IPS DF 6.9 (cell line): ENCODE data around the gene TLR10.
"Not testable (repeated sequence)": the region's sequence is repeated elsewhere in the genome, so short reads cannot be mapped to it uniquely, and the experiment has no call there.

ENCODE experiments used
- DNase-seq: peaks from one replicate; pipeline ENCODE4 v3.0.0-alpha.2; 2013; ENCODE audit warnings: low read depth, low spot score
- H3K27ac ChIP-seq: one replicate; pipeline ENCODE4 v1.5.1; 2013; ENCODE audit warnings: low read length, control low read depth
- H3K27me3 ChIP-seq: 2 replicates; pipeline ENCODE4 v1.6.1; 2013; ENCODE audit warnings: mild to moderate bottlenecking, low read length; ENCODE audit not compliant: control insufficient read depth, insufficient read depth
- H3K36me3 ChIP-seq: 2 replicates; pipeline ENCODE4 v1.6.1; 2013; ENCODE audit warnings: low read length; ENCODE audit not compliant: control insufficient read depth, insufficient read depth
- H3K4me1 ChIP-seq: 2 replicates; pipeline ENCODE4 v1.6.1; 2013; ENCODE audit warnings: low read length; ENCODE audit not compliant: control insufficient read depth, insufficient read depth
- H3K4me3 ChIP-seq: 2 replicates; pipeline ENCODE4 v1.5.1; 2013; ENCODE audit warnings: mild to moderate bottlenecking, low read length
- H3K9me3 ChIP-seq: 2 replicates; pipeline ENCODE4 v1.6.1; 2013; ENCODE audit warnings: low read length, inconsistent platforms; ENCODE audit not compliant: control insufficient read depth, insufficient read depth
- WGBS: extraction: QIAGEN DNeasy Blood & Tissue Kit; methylation state at CpG from one replicate; pipeline ENCODE4 v1.1.7; 2013; ENCODE audit warnings: mixed read lengths, missing lambda C conversion rate; ENCODE audit not compliant: insufficient read length, insufficient coverage; 5-methylcytosine and 5-hydroxymethylcytosine counted together

TLR10 gene

DNA sequence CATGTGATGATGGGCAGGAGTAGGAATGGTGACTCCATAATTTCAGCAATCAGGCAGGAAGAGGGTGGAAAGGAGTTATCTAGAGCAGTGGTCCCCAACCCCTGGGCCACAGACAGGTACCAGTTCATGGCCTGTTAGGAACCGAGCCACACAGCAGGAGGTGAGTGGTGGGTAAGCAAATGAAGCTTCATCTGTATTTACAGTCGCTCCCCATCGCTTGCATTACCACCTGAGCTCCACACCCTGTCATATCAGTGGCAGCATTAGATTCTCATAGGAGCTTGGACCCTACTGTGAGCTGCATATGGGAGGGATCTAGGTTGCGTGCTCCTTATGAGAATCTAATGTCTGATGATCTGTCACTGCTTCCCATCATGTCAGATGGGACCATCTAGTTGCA is 1.4 kb upstream of the TLR10 start:
- DNase-seq = no peak
- no CpG with 5 or more reads among the region's 4 CpGs for WGBS
- H3K4me1 ChIP-seq = no peaks in the 10 kb centered on the region

GRCh38 chr4:38783109-38783460 is 295 bp upstream of the TLR10 start:
- WGBS = no CpG with 5 or more reads among the region's 8 CpGs
- Histone ChIP-seq H3K36me3 (no peaks in the 10 kb centered on the region), H3K4me1 (no peaks in the 10 kb centered on the region), H3K27ac (no peak overlapping the region), H3K4me3 (no peak overlapping the region), H3K27me3 (no peaks in the 10 kb centered on the region), H3K9me3 (no peaks in the 10 kb centered on the region)
- DNase-seq = no peak

More for the DNA sequence above, 1.4 kb upstream of the TLR10 start:
- Histone ChIP-seq H3K4me3 (no peak overlapping the region), H3K9me3 (no peaks in the 10 kb centered on the region), H3K27me3 (no peaks in the 10 kb centered on the region), H3K36me3 (no peaks in the 10 kb centered on the region), H3K27ac (no peak overlapping the region)

GRCh38 chr4:38781854-38782261 is 932 bp downstream of the TLR10 start:
- Histone ChIP-seq H3K4me1 (no peaks in the 10 kb centered on the region), H3K36me3 (no peaks in the 10 kb centered on the region), H3K9me3 (no peaks in the 10 kb centered on the region), H3K4me3 (no peak overlapping the region), H3K27ac (no peak overlapping the region), H3K27me3 (no peaks in the 10 kb centered on the region)
- no CpG with 5 or more reads among the region's 4 CpGs for WGBS
- no peak for DNase-seq

- Histone ChIP-seq H3K4me1 (no peaks in the 10 kb centered on the region), H3K27ac (no peak overlapping the region)
Observed at GRCh38 chr4:38780833-38781484, 1.8 kb downstream of the TLR10 start.

DNA sequence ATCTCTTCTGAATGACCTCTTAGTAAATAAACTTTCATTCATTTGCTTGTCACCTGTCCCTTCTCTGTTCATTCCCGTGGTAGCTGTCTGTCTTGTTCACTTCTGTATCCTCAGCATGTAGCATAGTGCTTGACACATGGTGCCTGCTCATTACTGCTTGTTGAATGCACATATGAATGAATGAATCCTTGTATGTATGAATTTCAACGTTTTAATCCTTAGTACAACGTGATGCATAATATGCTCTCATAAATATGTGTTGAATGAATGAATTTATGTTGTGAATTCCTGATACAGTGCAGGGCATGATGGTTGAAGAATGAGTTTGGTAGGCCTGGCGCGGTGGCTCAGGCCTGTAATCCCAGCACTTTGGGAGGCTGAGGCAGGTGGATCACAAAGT is 3.0 kb downstream of the TLR10 start:
- DNase-seq = no peak
- H3K27ac ChIP-seq = no peak overlapping the region
- whole genome bisulfite sequencing = no CpG with 5 or more reads among the region's 5 CpGs
- H3K36me3 ChIP-seq = no peaks in the 10 kb centered on the region
- H3K27me3 ChIP-seq = no peaks in the 10 kb centered on the region
- H3K4me3 ChIP-seq = no peak overlapping the region
- H3K4me1 ChIP-seq = no peaks in the 10 kb centered on the region
- H3K9me3 ChIP-seq = no peaks in the 10 kb centered on the region

More at GRCh38 chr4:38780833-38781484, 1.8 kb downstream of the TLR10 start:
- no CpG with 5 or more reads among the region's 4 CpGs for WGBS
- Histone ChIP-seq H3K9me3 (no peaks in the 10 kb centered on the region), H3K4me3 (no peak overlapping the region), H3K27me3 (no peaks in the 10 kb centered on the region), H3K36me3 (no peaks in the 10 kb centered on the region)
- no peak for DNase-seq

DNA sequence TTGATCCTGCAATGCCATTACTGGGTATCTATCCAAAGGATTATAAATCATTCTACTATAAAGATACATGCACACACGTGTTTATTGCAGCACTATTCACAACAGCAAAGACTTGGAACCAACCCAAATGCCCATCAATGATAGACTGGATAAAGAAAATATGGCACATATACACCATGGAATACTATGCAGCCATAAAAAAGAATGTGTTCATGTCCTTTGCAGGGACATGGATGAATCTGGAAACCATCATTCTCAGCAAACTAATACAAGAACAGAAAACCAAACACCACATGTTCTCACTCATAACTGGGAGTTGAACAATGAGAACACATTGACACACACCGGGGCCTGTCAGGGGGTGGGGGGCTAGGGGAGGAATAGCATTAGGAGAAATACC is 4.9 kb downstream of the TLR10 start:
- H3K36me3 ChIP-seq, H3K4me3 ChIP-seq, H3K4me1 ChIP-seq, H3K27me3 ChIP-seq, H3K27ac ChIP-seq, H3K9me3 ChIP-seq, DNase-seq: not testable (repeated sequence)
- WGBS = no CpG with 5 or more reads among the region's 2 CpGs

DNA sequence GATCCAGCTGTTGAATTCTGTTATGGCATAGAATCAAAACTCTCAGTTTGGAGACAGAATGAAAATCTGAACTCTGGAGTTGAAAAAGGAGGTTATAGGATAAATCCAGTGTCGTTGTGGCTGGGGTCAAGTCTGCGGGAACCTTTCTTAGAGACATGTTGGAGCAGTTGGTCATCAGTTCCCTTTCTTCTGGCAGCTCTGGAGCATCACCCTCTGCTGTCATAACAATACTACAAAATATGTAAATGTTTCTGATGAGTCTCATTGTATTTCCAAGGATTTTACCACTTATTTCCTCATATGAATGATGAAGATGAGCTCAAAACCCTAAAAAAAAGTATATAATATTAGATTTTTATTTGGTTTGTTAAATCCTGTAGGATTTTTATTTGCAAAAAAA is 7.5 kb downstream of the TLR10 start:
- Histone ChIP-seq H3K4me3 (no peak overlapping the region), H3K36me3 (no peaks in the 10 kb centered on the region), H3K4me1 (no peaks in the 10 kb centered on the region), H3K27me3 (no peaks in the 10 kb centered on the region), H3K27ac (no peak overlapping the region), H3K9me3 (no peaks in the 10 kb centered on the region)
- DNase-seq = no peak
- WGBS = no CpG with 5 or more reads among the region's 2 CpGs

DNA sequence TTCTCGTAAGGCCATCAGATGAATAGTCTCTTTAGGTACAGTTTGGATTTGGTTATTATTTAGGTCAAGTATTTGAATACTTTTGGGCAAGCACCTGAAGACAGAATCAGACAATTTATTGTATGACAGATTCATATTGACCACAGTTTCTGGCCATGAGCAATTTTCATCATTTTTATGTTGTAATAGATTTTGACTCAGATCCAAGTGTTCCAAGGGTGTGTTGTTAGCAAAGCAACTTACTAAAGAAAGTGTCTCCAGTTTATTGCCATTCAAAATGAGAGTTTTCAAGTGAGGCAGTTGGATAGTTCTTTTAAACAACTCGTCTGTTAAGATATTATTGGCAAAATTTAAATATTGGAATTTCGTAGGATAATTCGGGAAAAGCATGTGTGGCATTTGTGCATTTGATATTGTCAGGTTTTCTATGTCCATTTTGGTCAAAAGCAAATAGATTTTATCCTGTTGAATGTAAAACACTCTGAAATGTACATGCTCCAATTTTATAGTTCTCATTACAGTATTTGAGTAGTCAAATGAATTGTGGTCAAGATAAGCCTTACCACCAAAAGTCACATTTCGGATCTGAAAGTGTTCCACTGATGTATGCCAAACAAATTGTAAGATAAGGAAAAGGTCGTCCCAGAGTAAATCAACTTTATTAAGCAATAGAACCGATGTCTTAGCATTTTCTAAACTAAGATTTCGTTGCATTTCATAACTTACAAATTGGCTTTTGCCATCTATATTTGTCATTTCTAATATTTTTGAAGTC is 8.4 kb downstream of the TLR10 start:
- no peaks in the 10 kb centered on the region for H3K9me3 ChIP-seq
- H3K36me3 ChIP-seq = no peaks in the 10 kb centered on the region
- no peaks in the 10 kb centered on the region for H3K4me1 ChIP-seq
- no peaks in the 10 kb centered on the region for H3K27me3 ChIP-seq
- DNase-seq = no peak
- no peak overlapping the region for H3K4me3 ChIP-seq
- 100% methylated on average over 3 of the region's 8 CpGs for WGBS
- no peak overlapping the region for H3K27ac ChIP-seq

- DNase-seq, H3K27me3 ChIP-seq, H3K9me3 ChIP-seq, H3K4me1 ChIP-seq, H3K36me3 ChIP-seq, H3K4me3 ChIP-seq, H3K27ac ChIP-seq: not testable (repeated sequence)
- WGBS = no CpG with 5 or more reads among the region's 2 CpGs
Observed at GRCh38 chr4:38770281-38770680, 12.5 kb downstream of the TLR10 start.

- Histone ChIP-seq H3K9me3 (no peaks in the 10 kb centered on the region), H3K27me3 (no peaks in the 10 kb centered on the region), H3K36me3 (no peaks in the 10 kb centered on the region), H3K27ac (no peak overlapping the region), H3K4me1 (no peaks in the 10 kb centered on the region), H3K4me3 (no peak overlapping the region)
- DNase-seq = no peak
- no CpG with 5 or more reads among the region's 2 CpGs for WGBS
Observed at GRCh38 chr4:38769857-38770256, 12.9 kb downstream of the TLR10 start.

GRCh38 chr4:38769441-38769840 is 13.3 kb downstream of the TLR10 start:
- DNase-seq = no peak
- no peak overlapping the region for H3K27ac ChIP-seq
- no peaks in the 10 kb centered on the region for H3K27me3 ChIP-seq
- WGBS = no CpG with 5 or more reads among the region's 2 CpGs
- H3K4me1 ChIP-seq = no peaks in the 10 kb centered on the region
- H3K4me3 ChIP-seq = no peak overlapping the region
- H3K9me3 ChIP-seq = no peaks in the 10 kb centered on the region
- H3K36me3 ChIP-seq = no peaks in the 10 kb centered on the region
